SK-N-SH (cell line): Measurements from ENCODE around the gene CDKN1A. TPM values are rescaled to one million over a fixed set of nuclear protein-coding genes. Genes with fewer than 3 reads are reported as not detected.

Source experiments
- CTCF ChIA-PET: fragments of 300-600, 350-600 bp; formaldehyde crosslinking; extraction: SDS; loops from one replicate; lab custom pipeline; 2021; lab: Yijun Ruan, JAX
- POLR2A ChIA-PET: fragments of 350-600 bp; sonication (Branson Sonifier 250); formaldehyde crosslinking; extraction: SDS; loops from one replicate; lab custom pipeline; 2020; ENCODE audit warnings: antibody characterized with exemption, inconsistent platforms; lab: Yijun Ruan, JAX
- DNase-seq: peaks from one replicate; pipeline ENCODE4 v3.0.0; 2012
- H2AFZ ChIP-seq: fragments of 200-600 bp; sonication (generic); 2 replicates; pipeline ENCODE4 v1.8.1; 2016; ENCODE audit warnings: antibody characterized with exemption, mild to moderate bottlenecking, low read depth
- H3F3A ChIP-seq: fragments of 200-600 bp; sonication (generic); replicated peaks from 2 replicates; pipeline ENCODE3; 2016; ENCODE audit warnings: antibody characterized with exemption, mild to moderate bottlenecking; ENCODE audit not compliant: insufficient read depth
- H3K27ac ChIP-seq, 2 experiments: fragments of 200-500 bp in 1 of 2; fragments of 200-600 bp in 1 of 2; sonication (Bioruptor generic) in 1 of 2; sonication (generic), shearing (Covaris generic) in 1 of 2; 2 replicates each; pipeline versions ENCODE4 v1.5.1 to v1.6.1; 2014 to 2016; ENCODE audit warnings: low read depth in 2 of 2, inconsistent platforms in 1 of 2, low read length in 1 of 2, mild to moderate bottlenecking in 1 of 2, mixed read lengths in 1 of 2
- H3K27me3 ChIP-seq: fragments of 200-600 bp; sonication (generic), shearing (Covaris generic); 2 replicates; pipeline ENCODE4 v1.6.1; 2016; ENCODE audit warnings: mixed run types; ENCODE audit not compliant: insufficient read depth
- H3K36me3 ChIP-seq, 2 experiments: fragments of 200-500 bp in 1 of 2; fragments of 200-600 bp in 1 of 2; sonication (Bioruptor generic) in 1 of 2; sonication (generic) in 1 of 2; replicated peaks in 1 of 2; 2 replicates each; pipeline versions ENCODE3 to v1.5.1; 2014 to 2016; ENCODE audit warnings: low read length in 1 of 2, mild to moderate bottlenecking in 1 of 2; ENCODE audit not compliant: insufficient read depth in 2 of 2, control insufficient read depth in 1 of 2
- H3K4me1 ChIP-seq, 2 experiments: fragments of 200-500 bp in 1 of 2; fragments of 200-600 bp in 1 of 2; sonication (Bioruptor generic) in 1 of 2; sonication (generic), shearing (Covaris generic) in 1 of 2; 2 replicates each; pipeline versions ENCODE4 v1.5.1 to v1.6.1; 2014 to 2016; ENCODE audit warnings: low read depth in 1 of 2, low read length in 1 of 2, mixed run types in 1 of 2; ENCODE audit not compliant: insufficient read depth in 2 of 2, control insufficient read depth in 1 of 2
- H3K4me2 ChIP-seq: fragments of 200-600 bp; sonication (generic), shearing (Covaris generic); 2 replicates; pipeline ENCODE4 v1.6.1; 2017; ENCODE audit warnings: mixed run types
- H3K4me3 ChIP-seq, 2 experiments: fragments of 200-500 bp in 1 of 2; fragments of 200-600 bp in 1 of 2; sonication (Bioruptor generic) in 1 of 2; sonication (generic), shearing (Covaris generic) in 1 of 2; 2 replicates each; pipeline versions ENCODE4 v1.5.1 to v1.8.1; 2014 to 2016; ENCODE audit warnings: low read depth in 2 of 2, inconsistent platforms in 1 of 2, low read length in 1 of 2, mild to moderate bottlenecking in 1 of 2, mixed read lengths in 1 of 2, moderate library complexity in 1 of 2
- H3K79me2 ChIP-seq: fragments of 200-600 bp; sonication (generic); 2 replicates; pipeline ENCODE4 v1.8.1; 2017; ENCODE audit warnings: mild to moderate bottlenecking; ENCODE audit not compliant: insufficient read depth
- H3K9ac ChIP-seq: fragments of 200-600 bp; sonication (generic); 2 replicates; pipeline ENCODE4 v1.6.1; 2017; ENCODE audit warnings: mixed run types
- H3K9me2 ChIP-seq: fragments of 200-600 bp; sonication (generic); 2 replicates; pipeline ENCODE4 v1.6.1; 2017; ENCODE audit warnings: mixed run types
- H3K9me3 ChIP-seq: fragments of 200-600 bp; sonication (generic); 2 replicates; pipeline ENCODE4 v1.6.1; 2017; ENCODE audit warnings: mixed run types, mild to moderate bottlenecking, moderate library complexity
- H4K20me1 ChIP-seq: fragments of 200-600 bp; sonication (generic); 2 replicates; pipeline ENCODE4 v1.6.1; 2017; ENCODE audit warnings: mild to moderate bottlenecking, mixed run types; ENCODE audit not compliant: insufficient read depth
- CTCF ChIP-seq: fragments of 200-600 bp; sonication (generic); IDR thresholded peaks from 2 replicates; pipeline ENCODE4 v1.6.1; 2017; ENCODE audit warnings: antibody characterized with exemption, mild to moderate bottlenecking, moderate library complexity
- ELF1 ChIP-seq: IDR thresholded peaks from 2 replicates; pipeline ENCODE4 v1.4.0; 2012
- FOXM1 ChIP-seq: IDR thresholded peaks from 2 replicates; pipeline ENCODE4 v1.4.0; 2012; ENCODE audit warnings: low read depth, mild to moderate bottlenecking
- GABPA ChIP-seq: IDR thresholded peaks from 2 replicates; pipeline ENCODE4 v1.4.0; 2012; ENCODE audit warnings: low read depth, mild to moderate bottlenecking
- GATA2 ChIP-seq: sonication (generic); formaldehyde crosslinking; IDR thresholded peaks from 2 replicates; pipeline ENCODE4 v1.5.0; 2020; ENCODE audit warnings: mild to moderate bottlenecking, missing genetic modification reagents
- IRF3 ChIP-seq: fragments of 150-350 bp; IDR thresholded peaks from 2 replicates; pipeline ENCODE4 v1.6.1; 2016; ENCODE audit warnings: mild to moderate bottlenecking, low read depth, low read length
- MXI1 ChIP-seq: IDR thresholded peaks from 2 replicates; pipeline ENCODE4 v1.6.1; 2012; ENCODE audit warnings: mild to moderate bottlenecking, low read depth, low read length, improper control_type of control experiment
- NFIC ChIP-seq: IDR thresholded peaks from 2 replicates; pipeline ENCODE4 v1.4.0; 2012; ENCODE audit warnings: borderline replicate concordance
- PBX3 ChIP-seq: IDR thresholded peaks from 2 replicates; pipeline ENCODE4; 2012
- POLR2AphosphoS5 ChIP-seq: IDR thresholded peaks from 2 replicates; pipeline ENCODE4 v1.6.1; 2012; ENCODE audit warnings: low read depth, low read length
- RAD21 ChIP-seq: IDR thresholded peaks from 2 replicates; pipeline ENCODE4 v1.6.1; 2012; ENCODE audit warnings: mild to moderate bottlenecking, low read length
- REST ChIP-seq: IDR thresholded peaks from 2 replicates; pipeline ENCODE4 v1.6.1; 2012; ENCODE audit warnings: mild to moderate bottlenecking, low read depth, low read length, moderate library complexity
- RFX5 ChIP-seq: IDR thresholded peaks from 2 replicates; pipeline ENCODE4 v1.6.1; 2012; ENCODE audit warnings: mild to moderate bottlenecking, improper control_type of control experiment, low read length
- SIN3A ChIP-seq: IDR thresholded peaks from 2 replicates; pipeline ENCODE4 v1.6.1; 2012; ENCODE audit warnings: low read depth, mild to moderate bottlenecking, low read length, moderate library complexity, borderline replicate concordance
- SMC3 ChIP-seq: IDR thresholded peaks from 2 replicates; pipeline ENCODE4 v1.6.1; 2012; ENCODE audit warnings: low read depth, low read length, improper control_type of control experiment
- TAF1 ChIP-seq: IDR thresholded peaks from 2 replicates; pipeline ENCODE4 v1.6.1; 2012; ENCODE audit warnings: low read depth, mild to moderate bottlenecking, low read length, moderate library complexity, borderline replicate concordance
- TEAD4 ChIP-seq: IDR thresholded peaks from 2 replicates; pipeline ENCODE4 v1.4.0; 2012; ENCODE audit warnings: mild to moderate bottlenecking, borderline replicate concordance; ENCODE audit not compliant: insufficient read depth
- USF2 ChIP-seq: fragments of 150-350 bp; IDR thresholded peaks from 2 replicates; pipeline ENCODE4 v1.6.1; 2017; ENCODE audit warnings: antibody characterized with exemption, low read length, low read depth, borderline replicate concordance
- ZBTB33 ChIP-seq: IDR thresholded peaks from 2 replicates; pipeline ENCODE4 v1.4.0; 2012; ENCODE audit warnings: low read depth, borderline replicate concordance
- WGBS: methylation state at CpG from one replicate; pipeline ENCODE4 v1.1.6; 2017; ENCODE audit warnings: low lambda C conversion rate; 5-methylcytosine and 5-hydroxymethylcytosine counted together
- polyA plus RNA-seq, 3 experiments: library from polyadenylated mRNA; depleted of rRNA; stranded (reverse); fragments of >200 nt; gene quantifications; 2 replicates each; pipeline ENCODE4 v1.2.3, GENCODE V29; 2012

Gene CDKN1A
- polyA plus RNA-seq, 1 of the 3 experiments (the other 2 are of a cell fraction), result 747 TPM

GRCh38 chr6:36691612-36692011 lies 13.1 kb downstream of the CDKN1A start:
- DNase-seq, result no peak
- H3K27ac ChIP-seq, result no peak overlapping the region
- ChIA-PET POLR2A (no interaction called here), CTCF (interaction anchor here (1.4 to 2.0 kb wide), 4 partner anchors 9 to 68 kb away, joined by 3 to 8 read pairs (median 5); partner anchors contain the start of gene CDKN1A)
- H4K20me1 ChIP-seq, result peaks cover 29% of the 10 kb centered on the region
- H3K4me3 ChIP-seq, result no peak overlapping the region
- TF ChIP-seq REST (no peak), NFIC (no peak), ZBTB33 (no peak), CTCF (no peak), SIN3A (no peak), FOXM1 (no peak), GABPA (no peak), IRF3 (no peak), MXI1 (no peak), GATA2 (no peak), TAF1 (no peak), RAD21 (no peak), ELF1 (no peak), TEAD4 (no peak), PBX3 (no peak), RFX5 (no peak), SMC3 (no peak), USF2 (no peak), POLR2AphosphoS5 (no peak)
- peaks cover 8 to 12% of the 10 kb centered on the region in 2 experiments for H3K36me3 ChIP-seq
- WGBS, result 100% methylated on average over 2 of the region's 2 CpGs
- no peaks in the 10 kb centered on the region for H3K9me3 ChIP-seq
- no peaks in the 10 kb centered on the region; a peak in 1 of 4 replicates for H3K4me1 ChIP-seq
- H3K9ac ChIP-seq, result no peak overlapping the region
- H3K9me2 ChIP-seq, result no peaks in the 10 kb centered on the region
- H3K79me2 ChIP-seq, result no peaks in the 10 kb centered on the region
- peaks cover 27% of the 10 kb centered on the region for H3F3A ChIP-seq
- H2AFZ ChIP-seq, result no peak overlapping the region
- no peaks in the 10 kb centered on the region for H3K27me3 ChIP-seq
- H3K4me2 ChIP-seq, result no peak overlapping the region
